GM19099 (cell line): ENCODE results near the gene SMARCC2.

Experiments
- POLR2A ChIP-seq: IDR thresholded peaks from 3 replicates; pipeline ENCODE4 v1.6.1; 2011; ENCODE audit warnings: low read depth; ENCODE audit not compliant: insufficient read length; ENCODE audit errors: extremely low read depth

SMARCC2 gene

DNA sequence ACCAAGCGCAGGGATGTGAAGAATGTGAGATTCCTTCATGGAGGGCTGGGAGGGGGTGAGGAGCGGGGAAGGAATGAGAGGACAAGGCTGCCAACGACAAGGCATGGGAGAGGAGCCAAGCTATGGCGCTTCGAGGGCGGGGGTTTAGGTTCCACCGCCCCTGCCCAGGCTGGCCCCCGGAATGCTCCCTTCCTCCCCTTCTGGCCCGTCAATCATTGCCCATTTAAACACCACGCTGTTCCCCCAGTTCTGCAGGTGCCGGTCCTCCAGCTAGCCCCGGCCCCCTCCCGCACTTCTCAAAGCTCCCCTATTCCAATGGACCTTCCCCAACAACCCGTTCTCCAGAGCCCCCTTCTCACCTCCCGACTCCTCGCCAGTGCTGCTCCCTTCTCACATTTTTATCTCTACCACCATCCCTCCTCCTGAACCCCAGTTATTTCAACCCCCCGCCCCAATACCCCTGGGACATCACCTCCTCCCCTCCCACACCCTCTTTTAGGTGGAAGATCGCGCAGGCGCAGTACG is 32.0 kb upstream of the SMARCC2 start:
- TF ChIP-seq POLR2A: no peak

DNA sequence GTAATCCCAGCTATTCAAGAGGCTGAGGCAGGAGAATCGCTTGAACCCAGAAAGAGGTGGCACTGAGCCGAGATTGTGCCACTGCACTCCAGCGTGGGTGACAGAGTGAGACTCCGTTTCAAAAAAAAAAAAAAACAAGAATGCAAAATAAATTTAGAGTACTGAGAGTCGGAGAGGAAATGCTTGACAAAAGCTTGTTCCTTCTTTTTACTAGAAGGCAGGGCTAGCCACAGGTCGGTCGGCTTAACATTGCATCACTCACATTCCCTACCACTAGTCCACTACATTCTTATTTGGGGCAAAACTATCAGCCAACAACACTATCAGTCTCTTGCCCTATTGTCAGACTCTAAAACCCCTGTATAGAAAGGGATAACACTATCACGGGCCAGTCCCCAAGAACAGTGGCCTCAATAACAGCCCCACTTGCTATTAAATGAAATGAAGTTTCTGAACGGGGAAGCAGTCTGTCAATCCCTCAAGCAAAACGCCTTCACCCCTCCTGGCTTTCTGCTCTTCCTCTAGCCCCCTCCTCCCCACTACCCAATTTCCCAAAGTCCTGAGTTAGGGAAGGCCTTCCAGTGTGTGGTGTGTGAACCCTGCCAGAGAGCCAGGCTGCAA is 31.4 kb upstream of the SMARCC2 start:
- no peak for TF ChIP-seq POLR2A

DNA sequence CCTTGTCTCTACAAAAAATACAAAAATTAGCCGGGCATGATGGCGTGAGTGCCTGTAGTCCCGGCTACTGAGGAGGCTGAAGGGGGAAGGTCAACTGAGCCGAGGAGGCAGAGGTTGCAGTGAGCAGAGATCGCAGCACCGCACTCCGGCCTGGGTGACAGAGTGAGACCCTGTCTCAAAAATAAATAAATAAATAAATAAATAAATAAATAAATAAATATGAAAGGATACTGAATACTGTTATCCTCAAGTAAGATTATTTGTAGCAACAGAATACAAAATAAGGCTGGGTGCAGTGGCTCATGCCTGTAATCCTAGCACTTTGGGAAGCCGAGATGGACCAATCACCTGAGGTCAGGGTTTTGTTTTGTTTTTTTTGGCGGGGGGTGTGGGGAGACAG is 30.6 kb upstream of the SMARCC2 start:
- TF ChIP-seq POLR2A: no peak

DNA sequence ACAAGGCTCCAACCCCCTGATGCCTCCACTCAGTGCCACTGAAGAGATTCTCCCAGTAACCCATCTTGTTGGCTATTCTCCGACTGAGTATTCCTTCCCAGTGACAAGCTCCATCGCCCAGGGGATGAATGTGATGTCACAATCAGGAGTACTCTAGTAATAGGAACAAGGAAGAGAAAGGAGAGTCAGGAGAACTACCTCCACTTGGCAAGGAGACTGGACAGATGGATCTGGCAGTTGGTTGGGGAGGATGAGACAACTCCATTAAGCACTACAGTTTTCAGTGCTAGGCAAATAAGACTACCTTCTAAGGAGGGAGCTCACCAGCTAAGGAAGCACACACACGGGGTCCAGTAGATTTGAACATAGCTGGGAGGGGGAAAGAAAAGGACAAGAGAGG is 27.2 kb upstream of the SMARCC2 start:
- TF ChIP-seq POLR2A: no peak

DNA sequence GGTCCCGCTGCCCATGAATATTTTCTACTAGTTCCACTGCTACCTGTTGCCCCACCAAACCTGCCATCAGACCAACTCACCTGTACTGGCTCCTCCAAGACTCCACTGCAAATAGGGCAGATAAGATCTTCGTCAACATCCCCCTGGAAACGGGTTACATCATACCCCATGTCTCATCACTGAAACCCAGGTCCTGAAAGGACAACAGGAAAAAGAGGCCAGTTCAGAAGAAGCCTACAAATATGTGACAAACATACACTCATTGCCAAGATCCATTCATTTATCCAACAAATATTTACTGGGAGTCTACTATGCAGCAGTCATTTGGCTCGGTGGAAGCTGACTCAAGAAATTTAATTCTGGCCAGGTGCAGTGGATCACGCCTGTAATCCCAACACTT is 24.6 kb upstream of the SMARCC2 start:
- TF ChIP-seq POLR2A: no peak

DNA sequence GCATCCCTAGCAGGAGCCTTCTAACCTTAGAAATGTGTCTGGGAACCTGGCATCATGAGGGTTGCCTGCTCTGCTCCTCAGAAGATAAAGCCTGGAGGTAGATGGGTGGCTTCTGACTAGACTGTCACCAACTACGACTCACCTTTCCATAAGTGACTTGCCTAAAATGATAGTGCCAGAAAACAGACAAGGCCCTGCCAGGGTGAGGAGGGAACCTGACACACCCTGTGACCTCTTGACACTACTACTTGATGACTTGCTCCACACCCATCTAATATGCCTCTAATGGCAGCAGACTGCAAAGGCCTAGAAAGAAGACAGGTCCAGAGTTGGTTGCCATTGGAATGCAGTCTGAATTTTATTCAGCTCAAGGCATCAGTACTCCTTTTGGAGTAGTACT is 23.1 kb upstream of the SMARCC2 start:
- TF ChIP-seq POLR2A: no peak

DNA sequence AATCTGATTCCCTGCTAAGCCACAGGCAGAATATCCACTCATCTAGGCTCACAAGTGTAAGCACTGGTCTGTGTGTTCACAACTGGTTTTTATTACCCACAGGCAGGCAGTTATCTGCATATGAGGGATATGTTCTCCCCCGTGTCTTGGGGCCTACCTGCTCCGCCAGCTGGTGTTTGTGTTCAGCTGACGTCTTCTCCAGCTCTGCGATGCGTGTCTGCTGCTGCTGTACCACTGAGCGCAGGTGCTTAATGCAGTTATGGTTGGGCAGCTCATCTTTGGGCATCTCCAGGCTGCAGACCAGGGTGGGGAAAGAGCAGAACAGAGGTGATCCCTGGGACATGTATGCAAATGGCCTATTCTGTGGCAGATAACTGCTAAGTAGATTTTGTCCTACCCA is 18.7 kb upstream of the SMARCC2 start:
- TF ChIP-seq POLR2A: no peak

DNA sequence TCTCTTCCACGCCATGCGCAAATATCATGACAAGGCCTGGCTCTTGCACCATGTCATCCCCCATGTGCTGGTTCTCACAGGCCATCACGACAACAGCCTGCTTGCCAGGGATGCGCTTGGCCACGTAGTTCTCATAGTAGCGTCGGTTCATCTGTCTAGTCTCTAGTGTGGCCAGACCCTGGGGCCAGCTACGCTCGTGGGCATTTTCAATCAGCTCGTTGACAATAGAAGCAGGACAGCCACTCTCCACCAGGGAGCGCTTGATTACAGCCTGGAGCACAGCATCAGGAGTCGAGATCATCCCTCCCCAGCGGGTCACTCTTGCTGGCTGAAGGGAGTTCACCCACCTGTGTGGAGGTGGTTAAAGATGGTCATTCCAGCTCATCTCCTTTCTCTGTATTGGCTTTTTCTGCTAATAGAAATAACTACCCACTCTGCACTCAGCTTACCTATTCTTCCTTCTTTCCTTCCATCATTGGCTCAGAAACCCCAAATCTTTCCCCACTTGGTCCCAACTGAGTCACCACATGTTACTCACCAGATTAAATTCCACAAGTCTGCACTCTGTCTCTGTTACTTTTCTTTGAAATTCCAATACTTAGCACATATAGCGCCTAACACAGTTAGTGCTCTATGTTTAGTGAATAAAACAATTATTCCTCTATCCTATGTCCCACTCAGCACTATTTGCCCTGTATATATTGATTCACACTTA is 17.3 kb upstream of the SMARCC2 start:
- TF ChIP-seq POLR2A: no peak

DNA sequence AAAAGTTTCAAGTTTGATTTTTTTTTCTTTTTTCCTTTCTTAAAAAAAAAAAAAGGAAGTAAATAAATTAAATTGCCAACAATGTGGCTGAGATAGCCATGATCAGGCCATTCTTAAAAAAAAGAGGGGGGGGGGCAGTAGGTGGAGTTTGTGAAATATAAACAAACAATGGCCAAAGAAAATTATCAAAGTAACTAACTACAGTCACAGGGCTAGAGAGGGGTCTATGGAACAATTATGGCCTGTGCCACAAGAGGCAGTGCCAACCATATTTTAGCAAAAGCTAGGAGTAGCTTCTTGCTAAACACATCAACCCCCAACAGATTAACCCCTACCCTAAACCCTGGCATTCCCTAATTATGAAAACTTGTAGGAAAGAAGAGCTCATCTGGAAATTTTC is 16.2 kb upstream of the SMARCC2 start:
- no peak for TF ChIP-seq POLR2A

DNA sequence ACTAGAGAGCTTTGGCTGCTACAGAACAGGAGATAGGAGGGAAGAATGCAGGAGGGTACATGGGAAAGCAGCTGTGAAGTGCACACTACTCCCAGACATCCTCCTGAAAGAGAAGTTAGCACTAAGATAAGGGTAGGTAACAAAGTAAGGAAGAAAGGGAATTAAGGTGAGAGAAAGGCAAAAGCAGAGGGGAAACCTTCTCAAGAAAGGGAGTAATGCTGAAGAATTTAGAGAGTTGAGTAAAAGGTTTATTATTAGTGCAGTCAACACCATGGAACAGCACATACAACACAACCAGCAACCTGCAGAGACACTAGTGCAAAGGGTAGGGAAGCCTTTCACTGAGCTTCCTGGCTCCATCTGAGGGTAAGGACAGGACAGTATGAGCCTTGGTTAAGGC is 15.0 kb upstream of the SMARCC2 start:
- TF ChIP-seq POLR2A: no peak

DNA sequence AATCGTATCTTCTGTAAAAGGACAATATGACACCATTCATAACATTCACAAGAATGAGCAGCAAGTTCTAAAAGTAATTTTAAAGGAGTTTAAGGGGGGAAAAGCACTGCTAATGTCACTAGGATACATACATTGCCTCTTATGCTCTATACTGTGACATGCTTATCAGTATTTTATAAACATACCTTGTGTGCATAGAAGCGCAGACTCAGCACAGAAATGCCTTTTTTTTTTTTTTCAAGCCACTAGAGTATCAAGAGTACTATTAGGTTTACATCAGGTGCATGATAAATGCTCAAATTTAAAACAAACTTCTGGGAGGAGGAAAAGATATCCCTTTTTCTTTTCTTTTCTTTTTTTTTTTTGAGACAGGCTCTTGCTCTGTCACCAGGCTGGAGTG is 13.6 kb upstream of the SMARCC2 start:
- TF ChIP-seq POLR2A: no peak

DNA sequence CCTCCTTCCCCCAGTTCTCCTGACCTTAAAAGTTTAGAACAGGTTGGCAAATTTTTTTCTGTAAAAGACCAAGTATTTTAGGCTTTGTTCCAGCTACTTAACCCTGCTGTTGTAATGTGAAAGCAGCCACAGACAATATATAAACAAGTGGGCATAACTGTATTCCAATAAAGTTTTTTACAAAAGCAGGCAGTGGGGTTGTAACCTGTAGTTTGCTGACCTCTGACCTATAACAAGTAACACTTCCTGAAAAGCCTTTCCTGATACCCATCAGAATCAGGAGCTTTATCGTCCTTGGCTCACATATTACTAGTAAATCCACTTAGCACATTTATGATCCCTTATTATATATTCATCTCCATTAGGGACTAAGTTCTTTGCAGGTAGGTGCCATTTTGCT is 13.1 kb upstream of the SMARCC2 start:
- TF ChIP-seq POLR2A: no peak

DNA sequence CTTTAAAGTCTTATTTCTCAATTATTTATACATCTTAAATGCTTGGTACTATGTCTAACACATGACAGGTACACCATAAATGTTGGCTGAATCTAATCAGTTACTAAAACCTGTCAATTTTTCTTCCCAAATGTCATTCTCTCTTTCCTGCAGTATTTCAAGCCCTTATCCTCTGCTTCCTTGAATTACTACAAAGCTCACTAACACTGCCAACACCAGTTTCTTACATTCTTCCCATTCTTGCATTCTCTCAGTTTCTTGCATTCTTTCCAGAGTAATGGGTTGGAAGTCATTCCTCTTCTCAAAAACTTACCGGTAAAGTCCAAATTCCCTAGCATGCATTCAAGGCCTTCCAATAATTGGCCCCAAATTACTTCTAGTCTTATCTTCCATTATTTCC is 9.6 kb upstream of the SMARCC2 start:
- TF ChIP-seq POLR2A: no peak

DNA sequence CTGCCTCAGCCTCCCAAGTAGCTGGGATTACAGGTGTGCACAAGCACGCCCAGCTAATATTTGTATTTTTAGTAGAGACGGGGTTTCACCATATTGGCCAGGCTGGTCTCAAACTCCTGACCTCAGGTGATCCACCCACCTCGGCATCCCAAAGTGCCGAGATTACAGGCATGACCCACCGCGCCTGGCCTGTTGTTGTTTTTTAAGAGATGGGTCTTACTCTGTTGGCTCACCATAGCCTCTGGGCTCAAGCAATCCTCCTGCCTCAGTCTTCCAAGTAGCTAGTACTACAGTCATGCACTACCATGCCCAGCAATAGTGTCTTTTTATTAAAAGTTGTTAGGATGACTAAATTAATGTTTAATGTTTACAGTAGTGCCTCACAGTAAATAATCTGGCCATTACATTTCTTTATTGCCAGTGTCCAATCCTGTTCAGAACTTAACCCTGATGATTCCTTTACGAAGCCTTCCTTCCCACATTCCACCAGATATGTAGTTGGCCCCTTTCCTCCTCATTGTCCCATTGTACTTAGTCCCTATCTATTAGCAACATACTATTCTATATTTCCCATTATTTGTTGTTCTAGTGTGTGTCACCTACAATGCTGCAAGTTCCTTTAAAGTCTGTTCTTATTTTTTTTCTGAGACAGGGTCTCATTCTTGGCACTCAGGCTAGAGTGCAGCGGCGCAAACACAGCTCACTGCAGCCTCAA is 8.8 kb upstream of the SMARCC2 start:
- no peak for TF ChIP-seq POLR2A

DNA sequence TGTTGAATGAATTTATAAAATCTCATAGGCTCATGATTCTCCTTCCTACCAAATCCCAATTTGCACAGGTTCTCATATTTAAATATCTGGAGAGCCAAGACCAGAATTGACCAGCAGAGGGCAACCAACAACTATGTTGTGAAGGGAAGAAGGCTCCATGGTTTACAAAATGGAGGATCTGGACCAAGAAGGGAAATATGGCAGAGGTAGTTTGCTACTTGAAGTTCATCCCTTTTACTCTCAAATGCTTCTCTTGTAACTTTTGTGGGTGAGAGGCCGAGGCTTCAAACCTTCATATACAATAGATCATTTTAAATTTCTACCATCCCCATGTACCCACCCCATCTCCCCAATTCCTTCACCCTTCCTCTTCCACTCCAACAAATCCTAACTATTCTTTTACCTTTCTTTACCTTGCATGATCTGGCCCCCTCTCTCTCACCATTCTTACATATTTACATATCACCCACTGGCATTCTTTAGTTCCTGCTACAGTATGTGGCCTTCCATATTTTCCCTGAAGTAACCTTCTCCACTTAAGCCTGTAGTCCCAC is 3.8 kb upstream of the SMARCC2 start:
- peak; percentile 26 for TF ChIP-seq POLR2A

DNA sequence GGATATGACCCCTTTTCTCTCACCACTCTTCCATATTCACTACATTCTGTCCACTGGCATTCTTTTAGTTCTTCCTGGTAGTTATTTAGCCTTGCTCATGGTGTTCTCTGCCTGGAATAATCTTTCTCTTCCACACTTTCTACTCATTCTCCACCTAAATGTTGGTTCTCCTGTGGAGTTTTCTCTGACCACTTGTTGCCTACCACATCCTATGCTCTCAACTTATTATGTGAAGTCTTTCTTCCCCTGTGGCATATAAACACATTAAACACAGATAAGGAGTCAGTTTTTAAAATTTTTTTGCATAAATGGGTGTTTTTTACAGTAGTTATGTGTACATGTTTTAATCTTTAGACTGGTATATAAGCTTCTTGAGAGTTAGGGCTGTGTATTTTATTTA is 3.3 kb upstream of the SMARCC2 start:
- no peak for TF ChIP-seq POLR2A
